Measurements from ENCODE around the gene SGSM2.

- TF ChIP-seq POLR2A (IDR thresholded peaks at IDR 0.05) (no peak), CTCF (IDR thresholded peaks at IDR 0.05 in 8 of 11, conservative IDR thresholded peaks at IDR 0.05 in 3 of 11) (no peak)
Measured at GRCh38 chr17:2378905-2379304, 41.6 kb downstream of the SGSM2 start.
